Suppressor macrophage treated with lipopolysaccharide for 4 hours (primary cell): ENCODE data around the gene SORBS2.

Experiments
- DNase-seq: peaks from one replicate; pipeline ENCODE4 v3.0.0-alpha.2; 2020

Gene SORBS2

DNA sequence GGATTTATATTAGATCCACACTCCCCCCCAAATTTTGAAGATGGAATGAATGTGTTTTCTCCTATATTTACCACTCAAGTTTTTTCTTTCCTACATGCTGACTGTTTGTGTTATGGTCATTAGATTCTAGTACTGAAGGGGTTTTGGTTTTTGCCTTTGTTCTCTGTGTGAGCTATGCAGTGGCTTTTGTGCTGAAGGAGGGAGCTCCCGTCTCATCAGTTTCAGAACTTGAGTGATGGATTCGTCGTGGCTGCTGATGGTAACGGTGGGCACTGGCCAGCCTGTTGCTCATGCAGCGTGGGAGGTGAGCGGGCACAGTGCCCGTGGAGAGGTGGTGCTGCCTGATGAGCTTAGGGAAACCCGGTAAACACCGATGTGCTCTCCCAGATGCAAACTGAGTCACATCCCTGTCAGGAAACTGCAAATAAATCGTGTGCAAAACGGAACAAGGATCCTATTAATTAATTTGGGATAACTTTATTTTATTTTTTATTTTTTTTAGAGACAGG is 101.5 kb downstream of the SORBS2 start:
- no peak for DNase-seq

DNA sequence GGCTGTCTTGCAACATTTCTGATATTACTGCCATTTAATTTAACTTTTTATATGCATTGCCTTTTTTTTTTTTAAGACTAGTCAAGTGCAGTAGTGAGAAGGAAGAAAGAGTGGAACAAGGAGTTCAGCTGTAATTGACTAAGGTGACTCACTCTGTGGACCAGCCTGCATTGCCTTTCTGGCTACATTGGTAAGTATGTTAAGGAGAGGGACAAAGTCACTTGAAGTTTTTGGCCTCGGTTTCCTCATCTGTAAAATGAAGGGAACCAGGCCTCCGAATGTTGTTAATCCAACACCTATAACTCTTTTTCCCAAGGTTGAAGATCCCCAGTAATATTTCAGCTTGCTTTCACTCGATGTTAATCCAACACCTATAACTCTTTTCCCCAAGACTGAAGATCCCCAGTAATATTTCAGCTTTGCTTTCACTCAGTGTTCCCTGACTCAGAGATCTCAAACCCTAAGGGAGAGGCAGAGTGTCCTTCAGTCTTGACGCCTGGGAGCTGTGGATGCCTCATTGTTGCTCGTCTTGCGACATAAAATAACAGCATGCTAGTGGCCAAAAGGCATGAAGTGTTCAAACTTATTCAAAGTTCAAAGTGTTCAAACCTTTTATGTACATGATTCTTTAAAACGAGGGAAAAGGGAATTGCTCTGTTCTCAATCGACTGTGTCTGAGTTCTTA is 102.0 kb downstream of the SORBS2 start:
- no peak for DNase-seq

DNA sequence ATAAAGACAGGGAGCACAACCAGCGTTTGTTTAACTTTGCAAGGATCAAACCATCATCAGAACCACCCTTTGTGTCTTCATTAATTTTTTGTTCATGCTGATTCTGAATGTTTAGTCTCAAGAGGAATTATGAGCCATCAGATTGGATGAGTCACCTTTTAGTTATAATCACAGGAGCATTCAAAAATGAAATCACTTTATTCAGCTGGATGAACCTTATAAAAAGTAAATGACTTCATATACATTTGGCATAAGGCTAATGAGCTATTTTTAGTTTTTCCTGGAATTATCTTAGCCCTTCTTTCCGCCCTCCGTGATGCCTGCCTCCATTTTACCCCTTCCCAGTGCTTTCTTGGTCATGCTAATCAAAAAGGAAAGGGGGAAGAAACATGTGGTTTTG is 103.6 kb downstream of the SORBS2 start:
- DNase-seq: no peak

DNA sequence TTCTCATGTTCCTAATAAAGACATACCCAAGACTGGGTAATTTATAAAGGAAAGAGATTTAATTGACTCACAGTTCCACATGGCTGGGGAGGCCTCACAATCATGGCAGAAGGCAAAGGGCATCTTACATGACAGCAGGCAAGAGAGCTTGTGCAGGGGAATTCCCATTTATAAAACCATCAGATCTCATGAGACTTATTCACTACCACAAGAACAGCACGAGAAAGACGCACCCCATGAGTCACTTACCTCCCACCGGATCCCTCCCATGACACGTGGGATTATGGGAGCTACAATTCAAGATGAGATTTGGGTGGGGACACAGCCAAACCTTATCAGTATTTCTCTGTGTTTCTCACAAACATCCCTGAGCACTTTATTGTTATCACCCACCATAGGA is 104.4 kb downstream of the SORBS2 start:
- peak; percentile 28 for DNase-seq

DNA sequence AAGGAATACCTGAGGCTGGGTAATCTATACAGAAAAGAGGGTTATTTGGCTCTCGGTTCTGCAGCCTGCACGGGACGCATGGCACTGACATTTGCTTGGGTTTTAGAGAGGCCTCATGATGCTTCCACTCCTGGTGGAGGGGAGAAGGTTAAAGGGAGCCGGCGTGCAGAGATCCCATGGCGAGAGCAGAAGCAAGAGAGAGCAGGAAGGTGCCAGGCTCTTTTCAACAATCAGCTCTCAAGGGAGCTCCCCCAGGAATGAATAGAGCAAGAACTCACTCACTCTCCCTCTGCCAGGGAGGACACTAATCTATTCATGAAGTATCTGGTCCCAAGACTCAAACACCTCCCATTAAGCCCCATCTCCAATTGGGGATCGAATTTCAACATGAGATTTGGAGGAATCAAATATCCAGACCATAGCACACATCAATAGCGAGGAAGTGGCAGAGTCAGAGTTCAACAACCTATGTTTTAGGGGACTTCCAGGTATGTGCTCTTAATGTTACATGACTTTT is 109.8 kb downstream of the SORBS2 start:
- no peak for DNase-seq

DNA sequence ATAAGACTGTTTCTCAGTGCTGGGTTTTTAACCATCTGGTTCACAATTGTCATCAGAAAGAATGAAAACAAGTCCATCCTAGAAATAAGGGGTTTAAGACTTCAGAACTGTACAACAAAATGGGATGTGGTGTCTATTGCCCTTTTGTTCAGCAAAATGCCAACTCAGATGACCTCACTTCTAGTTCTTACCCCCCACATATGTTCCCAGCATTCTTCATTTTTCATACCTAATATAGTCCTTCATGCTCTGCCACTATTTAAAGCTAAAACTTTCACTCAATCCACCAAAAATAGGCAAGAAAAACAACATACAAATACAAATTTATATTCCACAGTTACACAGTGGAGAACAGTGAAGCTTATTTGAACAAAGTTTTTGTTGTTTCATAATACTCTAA is 111.4 kb downstream of the SORBS2 start:
- DNase-seq: no peak

DNA sequence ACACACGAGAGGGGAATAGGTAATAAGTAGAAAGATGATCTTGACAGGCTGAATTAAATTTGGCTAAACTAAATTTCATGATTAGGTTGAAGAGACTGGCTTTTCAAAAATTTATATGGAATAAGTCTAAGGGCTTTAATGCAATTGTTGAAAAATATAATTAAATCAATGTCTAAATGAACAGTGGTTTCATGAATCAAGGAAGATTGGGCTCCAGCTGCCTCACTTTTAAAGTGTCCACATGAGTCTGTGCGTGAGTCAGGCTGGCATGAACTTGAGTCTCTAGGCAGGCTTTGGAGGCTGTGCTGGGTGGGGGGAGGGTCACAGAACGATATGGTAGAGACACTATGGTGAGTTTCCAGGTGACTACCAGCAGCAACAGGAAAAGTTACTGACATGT is 111.9 kb downstream of the SORBS2 start:
- DNase-seq: no peak

DNA sequence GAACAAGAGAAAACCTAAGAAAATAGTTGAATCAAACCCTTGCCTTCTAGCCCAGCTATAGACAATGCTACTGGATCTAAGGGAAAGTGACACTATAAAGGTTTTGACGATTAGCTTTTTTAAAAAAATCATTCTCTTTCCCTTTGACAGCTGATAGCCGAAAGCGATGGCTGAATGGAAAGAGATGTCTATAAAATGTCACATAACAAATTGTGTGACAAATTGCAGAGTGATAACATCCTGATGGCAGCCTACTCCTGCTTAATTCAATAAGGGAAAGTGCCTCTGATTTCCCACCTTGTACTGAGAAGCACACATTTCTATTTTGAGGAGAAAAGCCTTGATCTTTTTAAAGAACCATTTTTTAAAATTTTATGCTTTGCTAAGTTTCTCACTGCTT is 114.5 kb downstream of the SORBS2 start:
- no peak for DNase-seq

DNA sequence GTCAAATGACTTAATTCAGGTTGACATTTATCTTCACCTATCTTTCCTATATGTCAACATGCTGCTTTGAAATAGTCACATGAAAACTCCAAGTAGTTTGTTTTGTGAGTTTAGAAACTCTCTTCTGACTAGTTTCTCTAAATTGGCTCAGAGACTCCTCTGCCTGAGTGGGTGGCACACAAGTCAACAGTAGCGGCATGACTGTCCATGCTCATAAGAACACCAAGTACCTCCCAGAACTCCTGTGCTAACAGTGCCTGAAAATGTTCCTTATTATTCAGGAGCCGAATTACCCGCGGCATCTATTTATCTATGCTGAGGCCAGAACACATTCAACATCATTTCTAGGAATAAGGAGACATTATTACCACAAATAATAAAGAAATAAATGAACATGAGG is 116.3 kb downstream of the SORBS2 start:
- DNase-seq: peak; percentile 12

DNA sequence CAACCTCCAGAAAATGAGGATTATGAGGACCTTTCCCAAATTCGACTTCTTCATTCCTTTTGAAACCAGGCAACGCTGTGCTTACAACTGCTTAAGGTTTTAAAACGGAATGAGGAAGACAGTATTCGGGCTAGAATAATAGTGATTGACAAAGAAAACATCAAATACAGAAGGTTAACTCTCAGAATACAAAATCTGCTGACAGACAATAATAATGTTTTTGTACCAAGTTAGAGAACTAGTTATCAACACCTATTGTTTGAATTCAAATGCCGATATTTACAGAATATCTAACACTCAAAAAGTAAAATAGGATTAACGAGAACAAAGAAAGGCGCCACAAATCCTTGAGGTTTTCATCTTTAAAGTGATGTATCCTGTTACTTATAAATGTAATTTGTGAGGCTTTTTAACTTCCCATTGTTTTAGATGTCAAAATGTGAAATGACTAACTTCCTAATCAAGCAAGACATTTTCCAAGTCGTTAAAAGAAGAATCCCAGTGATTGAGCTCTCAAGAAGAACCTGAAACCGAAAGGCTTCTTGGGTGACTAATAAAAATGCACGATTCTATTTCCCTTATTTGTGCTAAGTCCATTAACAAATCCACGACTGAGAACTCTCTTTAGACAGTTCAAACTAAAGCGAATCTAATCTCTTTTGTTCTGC is 118.3 kb downstream of the SORBS2 start:
- DNase-seq: peak; percentile 66

DNA sequence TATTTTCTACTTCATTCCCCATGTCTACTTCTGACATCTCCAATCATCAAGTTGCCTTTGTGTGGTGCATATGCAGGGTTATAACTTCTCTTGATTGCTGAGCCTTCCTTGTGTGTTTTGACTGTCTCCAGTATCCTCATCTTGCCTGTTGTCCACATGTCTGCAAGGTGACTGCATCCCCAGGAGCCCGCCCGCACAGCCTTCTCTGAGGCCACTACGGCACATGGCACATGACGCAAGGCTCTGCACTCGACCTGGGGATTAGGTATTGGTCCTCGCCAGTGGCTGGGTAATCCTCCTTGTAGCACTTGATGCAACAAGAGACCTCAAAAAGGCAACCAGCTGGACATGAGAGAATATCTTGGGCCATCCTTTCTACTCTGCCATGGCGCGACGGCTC is 122.6 kb downstream of the SORBS2 start:
- DNase-seq: no peak

DNA sequence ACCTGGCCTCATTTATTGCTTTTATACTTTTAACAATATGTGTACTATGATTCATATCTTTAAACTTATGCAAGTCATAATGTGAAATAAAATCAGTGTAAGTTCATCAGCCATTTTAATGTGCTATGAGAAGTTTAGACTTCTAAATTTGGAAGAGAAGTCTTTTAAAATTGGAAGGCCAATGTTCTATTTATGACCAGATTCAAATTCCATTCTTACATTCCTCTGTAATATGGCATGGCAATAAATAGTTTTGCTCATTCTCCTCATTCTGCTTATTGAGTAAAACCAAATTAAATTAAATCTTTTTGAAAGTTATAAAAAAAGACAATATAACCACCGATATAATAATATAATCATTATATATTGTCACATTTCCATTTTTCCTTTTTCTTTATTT is 126.2 kb downstream of the SORBS2 start:
- no peak for DNase-seq

DNA sequence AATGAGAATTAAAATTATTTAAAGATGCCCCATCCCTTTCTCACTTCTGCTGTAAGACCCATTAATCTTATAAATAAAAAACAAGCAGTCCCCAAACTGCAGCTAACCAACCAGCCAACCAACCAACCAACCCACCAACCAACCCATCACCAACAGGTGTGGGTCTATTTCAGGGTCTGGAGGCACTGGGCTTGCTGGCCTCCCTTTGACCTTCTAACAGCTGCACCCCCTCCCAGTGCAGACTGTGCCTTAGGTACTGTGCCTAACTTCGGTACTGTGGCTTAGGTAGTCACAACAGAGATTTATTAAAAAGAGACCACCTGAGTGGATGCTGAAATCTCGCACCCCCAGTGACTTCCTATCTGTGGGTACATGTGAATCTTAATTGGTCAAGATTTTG is 128.1 kb downstream of the SORBS2 start:
- DNase-seq: no peak

DNA sequence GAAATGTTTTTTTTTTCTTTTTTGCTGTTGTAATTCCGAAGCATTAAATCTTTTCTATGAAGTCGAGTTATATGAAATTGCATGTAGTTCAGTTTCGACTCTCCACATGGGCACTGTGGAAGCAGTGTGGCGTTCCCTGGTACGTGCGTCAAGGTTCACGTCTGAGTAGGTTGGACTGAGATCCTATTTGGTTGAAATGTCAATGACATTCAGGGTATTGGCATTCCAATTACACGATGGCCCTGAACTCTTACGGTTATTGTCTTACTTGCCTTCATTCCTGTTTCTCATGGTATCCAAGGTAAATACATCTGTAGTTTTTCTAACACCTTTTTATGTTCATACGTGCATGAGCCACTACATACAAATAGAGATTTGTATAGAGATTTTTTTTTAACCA is 128.8 kb downstream of the SORBS2 start:
- no peak for DNase-seq

DNA sequence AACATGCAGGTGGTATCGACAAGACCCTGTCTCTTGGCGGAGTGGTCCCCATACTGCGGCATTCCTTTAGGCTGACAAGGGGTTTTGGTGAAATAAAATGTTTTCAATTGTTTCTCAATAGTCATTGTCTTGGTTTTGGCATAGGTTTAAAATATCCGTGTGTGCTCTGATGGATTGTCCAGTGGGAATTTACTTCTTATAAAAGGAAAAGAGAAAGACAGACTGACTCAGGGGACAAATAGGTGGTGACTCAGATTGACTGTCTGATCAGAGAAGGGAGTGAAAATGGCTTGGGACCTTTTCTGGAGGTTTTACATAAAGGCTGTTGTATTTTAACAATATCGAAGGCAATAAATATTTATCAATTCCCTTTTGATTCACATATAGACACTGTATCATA is 129.8 kb downstream of the SORBS2 start:
- DNase-seq: no peak

DNA sequence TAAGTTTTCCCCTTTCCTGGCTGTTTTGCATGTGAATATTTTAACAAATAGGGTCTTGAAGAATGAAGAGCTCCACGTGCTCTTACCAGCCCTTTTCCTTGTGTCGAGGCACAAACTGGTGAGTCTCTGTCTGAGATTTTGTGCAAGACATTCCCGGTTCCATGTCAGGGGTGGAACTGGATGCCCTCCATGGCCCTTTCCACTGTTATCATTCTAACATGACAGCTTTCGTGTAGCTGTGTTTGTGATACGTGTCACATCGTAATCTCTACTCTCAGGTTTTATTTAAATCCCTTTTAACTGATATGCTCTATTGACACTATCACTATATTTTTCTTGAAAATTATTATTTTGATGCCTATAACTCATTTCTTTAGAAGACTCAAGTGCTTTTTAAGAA is 130.4 kb downstream of the SORBS2 start:
- no peak for DNase-seq

DNA sequence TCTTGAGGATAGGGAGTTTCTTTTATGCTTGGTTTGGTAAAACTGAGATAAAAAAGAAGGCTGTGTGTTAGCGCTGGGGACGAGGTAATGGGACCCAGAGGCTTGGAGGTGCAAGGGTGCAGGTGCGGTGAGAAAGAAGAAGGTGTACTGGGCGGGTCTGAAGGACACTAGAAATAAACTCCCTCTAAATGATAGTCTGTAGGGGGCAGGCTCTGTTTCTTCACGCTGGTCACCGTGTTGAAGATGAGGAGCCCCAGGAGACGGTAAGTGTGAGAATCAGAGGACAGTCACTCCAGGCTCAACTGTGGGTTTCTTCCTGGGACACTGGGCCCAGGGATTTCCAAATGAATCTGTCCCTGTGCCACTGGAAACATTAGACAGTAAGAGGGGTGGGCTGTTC is 131.4 kb downstream of the SORBS2 start:
- no peak for DNase-seq

DNA sequence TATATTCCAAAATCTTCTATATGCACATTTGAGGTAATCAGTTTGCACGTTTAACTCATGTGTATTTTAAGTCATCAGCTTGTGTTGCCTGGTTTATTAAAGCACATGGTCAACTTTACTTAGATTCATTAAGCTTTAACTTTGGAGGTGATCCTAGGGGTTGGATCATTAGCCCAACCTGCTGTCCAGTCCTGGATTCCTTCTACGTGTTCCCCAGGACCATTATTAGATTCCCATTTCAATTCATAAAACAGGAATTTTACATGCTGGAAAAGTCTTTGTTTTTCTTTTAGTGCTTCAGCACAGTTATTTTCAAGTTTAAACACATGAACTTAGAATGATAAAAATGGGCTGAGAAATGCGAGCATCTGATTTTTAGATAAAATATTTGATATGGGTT is 132.5 kb downstream of the SORBS2 start:
- DNase-seq: no peak

DNA sequence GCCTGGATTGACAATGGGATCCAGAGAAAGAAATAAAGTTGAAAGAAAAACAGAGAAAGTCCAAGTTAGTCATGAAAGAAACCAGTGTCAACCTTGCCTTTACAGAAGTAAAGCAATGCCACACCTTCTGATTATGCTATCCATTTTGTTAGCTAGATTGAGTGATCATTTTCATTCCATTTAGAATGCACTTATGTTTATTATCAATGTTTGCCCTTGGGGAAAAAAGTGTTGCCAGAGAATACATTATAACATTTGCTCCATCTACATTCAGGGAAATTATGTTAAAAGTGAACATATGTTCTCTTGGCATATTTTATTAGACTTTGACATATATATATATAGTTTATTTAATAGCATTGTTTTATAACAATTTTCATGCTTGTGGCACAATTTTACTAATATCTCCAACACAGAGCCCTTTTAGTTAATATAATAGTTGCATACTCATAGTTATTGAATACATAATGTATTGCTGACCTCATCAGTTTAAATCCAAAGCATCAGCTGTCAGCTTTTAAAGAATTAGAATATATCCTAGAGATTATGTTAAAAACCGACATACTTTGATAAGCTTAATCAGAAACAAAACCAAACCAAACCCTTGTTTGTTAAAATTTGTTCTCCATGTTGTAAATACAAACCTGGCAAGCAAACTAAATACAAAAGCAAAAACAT is 134.2 kb downstream of the SORBS2 start:
- DNase-seq: no peak

DNA sequence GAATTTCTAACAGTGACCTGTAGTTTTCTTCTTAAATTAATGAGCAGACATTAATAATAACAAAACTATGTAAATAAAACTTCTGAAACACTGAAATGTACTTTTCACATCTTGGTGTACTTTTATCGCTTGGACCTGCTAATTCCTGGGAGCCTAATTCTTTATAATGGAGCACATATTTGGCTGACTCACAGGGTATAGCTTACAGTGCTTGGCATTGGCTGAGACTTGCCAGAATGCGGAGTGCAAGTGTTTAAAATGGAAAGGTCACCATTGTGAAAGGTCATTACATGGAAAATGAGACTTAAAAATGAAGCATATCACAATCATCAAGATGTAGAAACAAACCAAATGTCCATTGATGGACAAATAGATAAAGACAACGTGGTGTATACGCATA is 139.4 kb downstream of the SORBS2 start:
- no peak for DNase-seq

DNA sequence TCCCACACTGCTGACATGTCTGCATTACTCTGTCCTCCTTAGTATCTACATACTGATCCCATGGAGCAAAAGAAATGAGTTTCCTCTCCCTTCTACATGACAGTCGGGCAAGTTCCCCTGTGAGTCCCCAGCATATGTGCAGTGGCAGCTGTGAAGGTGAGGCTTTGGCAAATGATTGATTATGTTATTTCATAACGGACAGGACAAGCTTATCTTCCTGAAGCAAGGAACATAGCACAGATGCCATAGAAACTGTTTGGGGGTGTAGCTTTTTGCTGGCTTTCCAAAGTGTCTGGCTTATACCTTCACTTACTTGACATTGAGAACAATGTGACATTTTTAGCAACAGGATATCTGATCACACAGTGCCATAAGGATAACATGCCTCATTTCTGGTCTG is 139.8 kb downstream of the SORBS2 start:
- no peak for DNase-seq

DNA sequence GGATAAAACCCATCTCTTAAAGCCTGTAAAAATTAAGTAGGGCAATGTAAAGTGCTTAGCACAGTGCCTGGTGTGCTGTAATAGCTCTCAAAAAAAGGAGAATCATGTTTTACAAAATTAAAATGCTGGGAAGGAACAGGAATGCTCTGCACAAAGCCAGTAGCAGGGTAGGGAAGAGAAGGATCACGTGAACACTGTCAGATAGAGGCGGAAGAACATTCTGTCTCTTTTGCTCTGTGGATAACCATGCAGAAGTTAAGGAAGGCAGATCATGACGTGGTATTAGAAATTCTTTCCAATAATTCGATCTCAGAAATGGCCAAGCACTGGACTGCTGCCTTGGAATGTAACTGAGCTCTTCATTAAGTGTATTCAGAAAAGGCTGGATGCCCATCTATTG is 140.5 kb downstream of the SORBS2 start:
- DNase-seq: no peak

DNA sequence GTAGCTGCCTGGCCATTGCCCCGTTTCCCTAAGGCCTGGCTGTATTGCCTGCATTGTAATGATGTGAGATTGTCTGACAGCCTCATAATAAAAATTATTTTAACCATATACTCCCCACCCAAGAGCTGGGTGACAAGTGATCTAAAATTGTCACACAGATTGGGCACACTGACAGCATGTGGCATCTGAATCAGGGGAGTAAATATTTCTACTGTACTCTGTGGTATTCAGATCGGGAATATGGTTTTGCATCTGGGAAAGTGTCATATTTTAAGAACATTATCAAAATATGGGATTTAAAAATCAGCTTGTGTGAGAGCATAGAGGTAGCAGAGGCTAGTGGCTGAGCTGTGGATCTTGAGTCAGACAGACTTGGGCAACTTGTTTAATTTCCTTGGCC is 140.9 kb downstream of the SORBS2 start:
- DNase-seq: no peak

DNA sequence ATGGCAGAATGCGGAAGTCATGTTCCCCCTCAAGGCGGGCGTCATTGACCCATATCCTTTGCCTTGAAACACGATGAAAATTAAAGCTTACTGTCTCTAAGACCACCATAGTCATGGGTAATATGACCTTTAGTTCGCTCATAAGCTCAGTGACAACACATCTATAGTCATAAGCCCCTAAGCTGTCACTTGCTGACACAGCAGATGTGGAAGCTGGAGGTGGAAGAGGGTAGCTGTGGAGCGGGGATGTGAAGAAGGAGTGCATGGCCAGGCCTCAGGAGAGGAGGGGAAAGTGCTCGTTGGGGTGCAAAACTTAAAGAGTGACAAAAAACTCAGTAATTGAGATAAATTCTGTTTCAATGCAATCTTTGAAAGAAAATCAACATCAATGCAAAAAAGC is 142.7 kb downstream of the SORBS2 start:
- no peak for DNase-seq
